Measurements from ENCODE around the gene PLAGL1.

DNA sequence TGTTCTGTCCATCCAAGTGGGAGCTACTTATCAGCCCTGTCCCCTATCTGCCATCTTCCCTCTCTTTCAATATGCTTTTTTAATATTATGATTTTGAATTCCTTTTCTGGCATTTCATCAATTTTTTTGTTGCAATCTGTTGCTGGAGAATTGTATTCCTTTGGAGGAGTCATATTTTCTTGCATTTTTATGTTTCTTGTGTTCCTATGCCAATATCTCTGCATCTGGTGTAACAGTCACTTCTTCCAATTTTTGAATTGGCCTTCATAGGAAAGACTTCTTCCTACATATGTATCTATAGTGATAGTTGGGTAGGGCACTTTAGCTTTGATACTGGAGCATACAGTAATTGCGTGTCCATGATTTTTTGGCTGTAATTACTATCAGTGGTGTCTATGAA, 73.7 kb downstream of the PLAGL1 start:
- TF ChIP-seq POLR2A (IDR thresholded peaks at IDR 0.05; ENCODE audit: low read depth, low read length) (no peak), POLR2AphosphoS5 (IDR thresholded peaks at IDR 0.05; ENCODE audit: low read depth, low read length) (no peak), TAF1 (IDR thresholded peaks at IDR 0.05; ENCODE audit: borderline replicate concordance, low read depth, low read length) (no peak)
